Caco-2 (cell line): ENCODE measurements around the gene LDLR. TPM values are rescaled to one million over a fixed set of nuclear protein-coding genes. Genes with fewer than 3 reads are reported as not detected.

Source experiments
- BruUV-seq: library from RNA; stranded (reverse); fragments of 400-500 nt; replicated peaks from 2 replicates; lab custom pipeline; 2021; lab: Mats Ljungman, UMichigan
- CTCF ChIA-PET: fragments of 300-600 bp; sonication (Branson Sonifier 250); formaldehyde crosslinking; loops from one replicate; lab custom pipeline; 2022; ENCODE audit warnings: antibody characterized with exemption; lab: Charles Lee
- POLR2A ChIA-PET: fragments of 300-600 bp; sonication (Branson Sonifier 250); formaldehyde crosslinking; loops from one replicate; lab custom pipeline; 2022; ENCODE audit warnings: antibody characterized with exemption; lab: Charles Lee
- DNase-seq, 2 experiments: peaks; one replicate each; pipeline versions ENCODE4 v3.0.0 to v3.0.0-alpha.2; 2020 to 2022
- H3K27me3 ChIP-seq: replicated peaks from 2 replicates; pipeline ENCODE4 v1.6.0; 2011; ENCODE audit warnings: low read length; ENCODE audit not compliant: control insufficient read depth, insufficient read depth
- H3K36me3 ChIP-seq: 2 replicates; pipeline ENCODE4 v1.5.1; 2011; ENCODE audit warnings: low read length; ENCODE audit not compliant: control insufficient read depth, insufficient read depth
- H3K4me1 ChIP-seq: fragments of 250-450 bp; sonication (Bioruptor Pico); 2 replicates; pipeline ENCODE4 v1.5.1; 2020; ENCODE audit warnings: mild to moderate bottlenecking
- H3K4me3 ChIP-seq: 2 replicates; pipeline ENCODE4 v1.5.1; 2011; ENCODE audit warnings: low read depth, mild to moderate bottlenecking, control low read depth, low read length
- H3K9me3 ChIP-seq: fragments of 250-450 bp; sonication (Bioruptor Pico); 2 replicates; pipeline ENCODE4 v1.5.1; 2020; ENCODE audit warnings: mild to moderate bottlenecking, moderate library complexity
- H3K27ac Mint-ChIP-seq: one replicate; pipeline ENCODE4 v1.8.0; 2022; ENCODE audit warnings: mixed read lengths; ENCODE audit not compliant: unreplicated experiment
- H3K27me3 Mint-ChIP-seq: one replicate; pipeline ENCODE4 v1.8.0; 2022; ENCODE audit warnings: mixed read lengths; ENCODE audit not compliant: insufficient read depth, unreplicated experiment
- H3K36me3 Mint-ChIP-seq: one replicate; pipeline ENCODE4 v1.8.0; 2022; ENCODE audit warnings: mild to moderate bottlenecking, mixed read lengths; ENCODE audit not compliant: insufficient read depth, unreplicated experiment
- H3K4me1 Mint-ChIP-seq: one replicate; pipeline ENCODE4 v1.8.0; 2022; ENCODE audit warnings: low read depth, mixed read lengths; ENCODE audit not compliant: unreplicated experiment
- H3K4me3 Mint-ChIP-seq: one replicate; pipeline ENCODE4 v1.8.0; 2022; ENCODE audit warnings: mild to moderate bottlenecking, moderate library complexity, mixed read lengths; ENCODE audit not compliant: unreplicated experiment
- H3K9me3 Mint-ChIP-seq: one replicate; pipeline ENCODE4 v1.8.0; 2022; ENCODE audit warnings: mixed read lengths; ENCODE audit not compliant: unreplicated experiment
- CTCF ChIP-seq, 2 experiments: fragments of 200-600 bp in 1 of 2; IDR thresholded peaks; 1 replicate in 1 of 2; 2 replicates in 1 of 2; pipeline versions ENCODE4 v1.5.1 to v1.8.0; 2011 to 2022; ENCODE audit warnings: antibody characterized with exemption in 1 of 2, control low read depth in 1 of 2, inconsistent platforms in 1 of 2, low read depth in 1 of 2, low read length in 1 of 2, mild to moderate bottlenecking in 1 of 2, moderate library complexity in 1 of 2; ENCODE audit not compliant: insufficient read depth in 1 of 2, severe bottlenecking in 1 of 2, unreplicated experiment in 1 of 2
- intact Hi-C: fragments of 100-400 bp; cut with micrococcal nuclease; formaldehyde crosslinking; loops from one replicate; pipeline ENCODE4 v1.10.0; 2022; ENCODE audit not compliant: unreplicated experiment
- total RNA-seq: library from RNA; stranded (reverse); gene quantifications from 2 replicates; pipeline ENCODE4 v1.2.3, GENCODE V29; 2022

The LDLR gene
- total RNA-seq, 1 experiment from 2014 or later = 68.9 TPM

DNA sequence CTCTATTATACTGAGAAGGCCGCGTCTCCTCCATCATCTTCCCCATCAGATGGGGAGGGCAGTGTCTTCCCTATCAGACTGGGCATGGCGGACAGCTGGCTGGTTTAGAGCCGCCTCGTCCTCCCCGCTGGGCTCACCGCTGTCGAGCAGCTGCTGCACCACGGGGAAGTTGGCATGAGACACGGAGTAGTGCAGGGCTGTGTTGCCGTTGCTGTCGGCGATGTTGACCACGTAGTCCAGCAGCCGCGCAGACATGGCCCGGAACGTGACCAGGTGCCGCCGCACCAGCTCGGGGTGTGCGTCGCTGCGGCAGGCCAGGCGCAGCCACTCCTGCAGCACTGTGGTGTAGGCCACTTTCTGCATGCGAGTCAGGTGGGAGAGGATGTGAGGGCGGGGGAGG is 85.1 kb downstream of the LDLR start:
- H3K27me3 ChIP-seq = no peaks in the 10 kb centered on the region
- POLR2A ChIA-PET = no interaction called here
- H3K4me3 ChIP-seq = no peak overlapping the region
- Mint-ChIP-seq H3K27me3 (no peaks in the 10 kb centered on the region), H3K4me1 (no peaks in the 10 kb centered on the region), H3K4me3 (no peak overlapping the region), H3K9me3 (no peaks in the 10 kb centered on the region), H3K27ac (no peak overlapping the region), H3K36me3 (no peaks in the 10 kb centered on the region)
- CTCF ChIA-PET = no interaction called here
- no peaks in the 10 kb centered on the region for H3K4me1 ChIP-seq
- H3K9me3 ChIP-seq = no peaks in the 10 kb centered on the region
- TF ChIP-seq CTCF (IDR thresholded peaks at IDR 0.05; ENCODE audit: insufficient read depth in 1 of 2, low read depth in 1 of 2, low read length in 1 of 2, severe bottlenecking in 1 of 2, unreplicated experiment in 1 of 2) = no peak
- intact Hi-C loops = no loop called here
- no peak for DNase-seq
- no TSS peak for BruUV-seq
- no peaks in the 10 kb centered on the region; the same call in none of the 2 replicates for H3K36me3 ChIP-seq

DNA sequence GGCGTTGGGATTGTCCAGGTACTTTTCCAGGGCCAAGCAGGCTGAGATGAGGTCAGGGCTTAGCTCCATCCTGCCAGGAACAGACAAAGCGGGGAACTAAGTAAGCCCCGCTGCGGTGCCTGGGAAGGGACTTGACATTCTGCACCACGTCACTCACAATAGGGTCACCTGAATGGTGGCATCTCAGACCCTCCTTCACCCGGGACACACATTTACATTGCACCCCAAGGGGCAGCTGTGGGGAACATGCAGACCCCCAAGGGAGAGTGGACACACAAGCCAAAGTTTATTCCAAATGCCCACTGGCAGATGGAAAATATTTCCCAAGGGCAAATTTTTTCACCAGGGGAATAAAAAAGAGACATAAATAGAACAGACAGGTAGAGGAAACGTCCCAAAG is 86.7 kb downstream of the LDLR start:
- intact Hi-C loops = no loop called here
- no peaks in the 10 kb centered on the region for H3K9me3 ChIP-seq
- no peaks in the 10 kb centered on the region for H3K9me3 Mint-ChIP-seq
- no peaks in the 10 kb centered on the region for H3K36me3 Mint-ChIP-seq
- no TSS peak for BruUV-seq
- ChIA-PET CTCF (no interaction called here), POLR2A (no interaction called here)
- no peaks in the 10 kb centered on the region for H3K4me1 Mint-ChIP-seq
- H3K4me1 ChIP-seq = no peaks in the 10 kb centered on the region
- no peak overlapping the region for H3K4me3 ChIP-seq
- no peaks in the 10 kb centered on the region for H3K27me3 Mint-ChIP-seq
- no peak overlapping the region for H3K4me3 Mint-ChIP-seq
- H3K27me3 ChIP-seq = no peaks in the 10 kb centered on the region
- DNase-seq = no peak
- TF ChIP-seq CTCF (IDR thresholded peaks at IDR 0.05; ENCODE audit: insufficient read depth in 1 of 2, low read depth in 1 of 2, low read length in 1 of 2, severe bottlenecking in 1 of 2, unreplicated experiment in 1 of 2) = no peak
- H3K27ac Mint-ChIP-seq = no peak overlapping the region
- no peaks in the 10 kb centered on the region; the same call in 1 of the 2 replicates for H3K36me3 ChIP-seq

DNA sequence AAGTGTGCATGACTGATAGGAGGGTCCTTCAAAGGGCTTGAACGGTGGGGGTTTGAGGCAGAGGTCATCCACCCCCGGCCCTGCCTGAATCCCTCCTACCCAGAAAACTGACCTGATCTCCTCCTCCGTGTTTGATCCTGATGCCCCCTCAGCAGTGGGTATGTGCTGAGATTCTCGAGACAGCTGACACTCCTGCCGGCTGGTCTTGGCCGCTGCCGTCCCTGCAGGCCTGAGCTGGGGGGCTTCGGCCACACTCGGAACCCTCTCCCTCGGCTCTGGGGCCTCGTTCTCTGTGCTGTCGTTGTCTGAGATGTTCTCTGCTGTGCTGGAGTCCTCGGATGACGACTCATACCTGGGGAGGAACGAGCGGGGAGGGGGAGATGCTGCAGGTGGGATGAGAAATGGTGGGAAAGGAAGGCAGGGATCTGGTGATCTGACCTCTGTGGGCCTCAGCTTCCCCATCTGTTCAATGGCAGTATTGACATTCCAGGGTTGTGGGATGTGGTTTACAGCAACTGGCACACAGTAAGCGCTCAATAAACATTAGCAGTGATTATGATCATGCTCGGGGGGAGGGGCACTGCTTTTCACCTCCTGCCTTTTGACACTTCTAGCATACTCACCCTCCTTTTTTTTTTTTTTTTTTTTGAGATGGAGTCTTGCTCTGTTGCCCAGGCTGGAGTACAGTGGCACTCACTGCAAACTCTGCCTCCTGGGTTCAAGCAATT is 87.4 kb downstream of the LDLR start:
- H3K4me1 Mint-ChIP-seq = no peaks in the 10 kb centered on the region
- H3K27ac Mint-ChIP-seq = no peak overlapping the region
- H3K4me3 Mint-ChIP-seq = no peak overlapping the region
- CTCF ChIA-PET = no interaction called here
- H3K36me3 Mint-ChIP-seq = no peaks in the 10 kb centered on the region
- DNase-seq = no peak
- no peaks in the 10 kb centered on the region for H3K27me3 Mint-ChIP-seq
- H3K9me3 Mint-ChIP-seq = no peaks in the 10 kb centered on the region
- H3K4me3 ChIP-seq = no peak overlapping the region
- no peak for TF ChIP-seq CTCF (IDR thresholded peaks at IDR 0.05; ENCODE audit: insufficient read depth in 1 of 2, low read depth in 1 of 2, low read length in 1 of 2, severe bottlenecking in 1 of 2, unreplicated experiment in 1 of 2)
- intact Hi-C loops = no loop called here
- no peaks in the 10 kb centered on the region for H3K27me3 ChIP-seq
- POLR2A ChIA-PET = no interaction called here
- no peaks in the 10 kb centered on the region for H3K9me3 ChIP-seq
- no peaks in the 10 kb centered on the region; the same call in 1 of the 2 replicates for H3K36me3 ChIP-seq
- no peaks in the 10 kb centered on the region for H3K4me1 ChIP-seq
- BruUV-seq = no TSS peak
